ENCODE results near the gene LTBR. TPM values are rescaled to one million over a fixed set of nuclear protein-coding genes. Genes with fewer than 3 reads are reported as not detected.

LTBR gene
- total and polyA plus RNA-seq, 2 donors (not counting 3 experiments of a cell fraction or from before 2014, with no cell fraction given) = 70.7 to 102 TPM

DNA sequence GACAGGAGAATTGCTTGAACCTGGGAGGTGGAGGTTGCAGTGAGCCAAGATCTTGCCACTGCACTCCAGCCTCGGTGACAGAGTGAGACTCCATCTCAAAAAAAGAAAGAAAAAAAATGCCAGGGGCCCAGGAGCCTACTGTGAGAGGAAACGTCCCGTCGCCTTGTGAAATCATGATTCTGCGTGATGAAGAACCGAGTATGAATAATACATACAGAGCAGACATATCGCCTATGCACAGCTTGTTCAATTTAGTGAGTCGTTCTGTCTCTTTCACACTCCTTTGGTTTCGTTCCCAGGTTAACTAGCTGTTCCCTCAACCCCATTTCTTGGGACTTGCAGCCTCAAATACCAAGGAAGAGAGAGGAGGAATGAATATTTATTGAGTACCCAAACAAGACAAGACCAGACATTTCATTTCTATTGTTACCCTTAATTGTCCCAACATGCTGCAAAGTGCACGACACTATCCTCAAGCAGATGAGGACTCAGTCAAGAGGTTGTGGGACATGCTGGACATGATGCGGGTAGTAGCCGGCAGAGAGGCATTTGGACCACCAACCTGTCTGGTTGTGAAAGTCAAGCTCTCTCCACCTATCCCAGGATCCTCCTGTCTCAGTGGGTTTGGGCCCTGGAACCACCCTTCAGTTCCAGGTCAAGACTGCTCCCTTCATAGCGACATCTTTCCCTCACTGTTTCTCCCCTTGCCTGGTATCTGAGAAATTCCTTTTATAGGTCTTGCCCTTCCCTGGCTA, 52.2 kb downstream of the LTBR start:
- H2AFZ ChIP-seq (ENCODE audit: low read depth, low read length) = no peak overlapping the region
- TF ChIP-seq FOS (IDR thresholded peaks at IDR 0.05; ENCODE audit: borderline replicate concordance, insufficient read depth, low read length) (no peak), POLR2A (IDR thresholded peaks at IDR 0.05; ENCODE audit: low read depth, low read length) (no peak), JUN (IDR thresholded peaks at IDR 0.05; ENCODE audit: borderline replicate concordance, insufficient read depth, insufficient read length, low read depth) (no peak), GATA2 (IDR thresholded peaks at IDR 0.05; ENCODE audit: insufficient read depth, insufficient read length, low read depth, low read length) (no peak), EZH2 (IDR thresholded peaks at IDR 0.05; ENCODE audit: borderline replicate concordance, low read depth, low read length, severe bottlenecking) (no peak), MYC (IDR thresholded peaks at IDR 0.05; ENCODE audit: low read depth, low read length) (no peak), POLR2AphosphoS5 (IDR thresholded peaks at IDR 0.05; ENCODE audit: insufficient read depth, low read depth, low read length) (no peak)
- TF ChIP-seq, protein P1, sequence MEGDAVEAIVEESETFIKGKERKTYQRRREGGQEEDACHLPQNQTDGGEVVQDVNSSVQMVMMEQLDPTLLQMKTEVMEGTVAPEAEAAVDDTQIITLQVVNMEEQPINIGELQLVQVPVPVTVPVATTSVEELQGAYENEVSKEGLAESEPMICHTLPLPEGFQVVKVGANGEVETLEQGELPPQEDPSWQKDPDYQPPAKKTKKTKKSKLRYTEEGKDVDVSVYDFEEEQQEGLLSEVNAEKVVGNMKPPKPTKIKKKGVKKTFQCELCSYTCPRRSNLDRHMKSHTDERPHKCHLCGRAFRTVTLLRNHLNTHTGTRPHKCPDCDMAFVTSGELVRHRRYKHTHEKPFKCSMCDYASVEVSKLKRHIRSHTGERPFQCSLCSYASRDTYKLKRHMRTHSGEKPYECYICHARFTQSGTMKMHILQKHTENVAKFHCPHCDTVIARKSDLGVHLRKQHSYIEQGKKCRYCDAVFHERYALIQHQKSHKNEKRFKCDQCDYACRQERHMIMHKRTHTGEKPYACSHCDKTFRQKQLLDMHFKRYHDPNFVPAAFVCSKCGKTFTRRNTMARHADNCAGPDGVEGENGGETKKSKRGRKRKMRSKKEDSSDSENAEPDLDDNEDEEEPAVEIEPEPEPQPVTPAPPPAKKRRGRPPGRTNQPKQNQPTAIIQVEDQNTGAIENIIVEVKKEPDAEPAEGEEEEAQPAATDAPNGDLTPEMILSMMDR (IDR thresholded peaks at IDR 0.05; ENCODE audit: extremely low read depth in 1 of 2, insufficient read depth in 1 of 2, low read depth in 1 of 2, low read length in 2 of 2) = no peak
- TF ChIP-seq, protein P2, sequence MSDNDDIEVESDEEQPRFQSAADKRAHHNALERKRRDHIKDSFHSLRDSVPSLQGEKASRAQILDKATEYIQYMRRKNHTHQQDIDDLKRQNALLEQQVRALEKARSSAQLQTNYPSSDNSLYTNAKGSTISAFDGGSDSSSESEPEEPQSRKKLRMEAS (IDR thresholded peaks at IDR 0.05; ENCODE audit: insufficient read depth, insufficient read length) = no peak
- CTCF ChIA-PET = interaction anchor here (1.7 to 4.0 kb wide), 2 partner anchors 12 to 29 kb away, joined by 5 to 19 read pairs; no protein-coding TSS in a partner anchor
- BruUV-seq (replicated peaks) = no TSS peak
- intact Hi-C loops (cut with micrococcal nuclease) = no loop called here
- FAIRE-seq (no peak), DNase-seq (ENCODE audit: low read depth, low spot score) (no peak)
- no peak overlapping the region for H3K4me2 ChIP-seq (ENCODE audit: insufficient read depth, low read length)
- H3K9me3 ChIP-seq (replicated peaks; ENCODE audit: control insufficient read depth, insufficient read depth, low read length) = no peaks in the 10 kb centered on the region
- H3K4me3 ChIP-seq (replicated peaks in 1 of 3; ENCODE audit: insufficient read depth in 1 of 3, low read depth in 1 of 3, low read length in 3 of 3) = no peak overlapping the region
- POLR2A ChIA-PET = no interaction called here
- H3K9me1 ChIP-seq (replicated peaks; ENCODE audit: control insufficient read depth, extremely low read depth, insufficient read depth, low read length) = no peaks in the 10 kb centered on the region
- H3K4me1 ChIP-seq (ENCODE audit: control insufficient read depth, extremely low read depth, insufficient read depth, low read length) = peaks cover 4% of the 10 kb centered on the region
- H3K36me3 ChIP-seq (ENCODE audit: control insufficient read depth in 2 of 2, extremely low read depth in 1 of 2, insufficient read depth in 2 of 2, low read length in 2 of 2) = no peaks in the 10 kb centered on the region
- H3K27ac ChIP-seq (ENCODE audit: insufficient read depth, low read depth, low read length) = no peak overlapping the region
- no peaks in the 10 kb centered on the region for H4K20me1 ChIP-seq (replicated peaks; ENCODE audit: control insufficient read depth, extremely low read depth, insufficient read depth, low read length)
- no peaks in the 10 kb centered on the region for H3K27me3 ChIP-seq (ENCODE audit: control insufficient read depth in 2 of 2, insufficient read depth in 2 of 2, low read length in 2 of 2)
- no peaks in the 10 kb centered on the region for H3K79me2 ChIP-seq (ENCODE audit: control insufficient read depth, insufficient read depth, low read length)
- dilution Hi-C loops (cut with MboI; ENCODE audit: extremely low pct_ligation_motif_present, low sequenced_read_pairs) = no loop called here
- no peak overlapping the region for H3K9ac ChIP-seq (replicated peaks; ENCODE audit: extremely low read depth, insufficient read depth, low read length)

Data from endothelial cell of umbilical vein (primary cell).